ENCODE measurements around the gene ATPAF2. TPM values are rescaled to one million over a fixed set of nuclear protein-coding genes. Genes with fewer than 3 reads are reported as not detected.
A peak's percentile ranks its signal among the peaks of the same experiment; 100 is the strongest.

The ATPAF2 gene
- polyA plus RNA-seq, 2 of the 4 experiments (the other 2 are of a cell fraction) = 20.0 to 21.4 TPM

GRCh38 chr17:18035704-18036103 is 3.3 kb downstream of the ATPAF2 start:
- no peak for DNase-seq (ENCODE audit: low read depth in 1 of 2, low spot score in 1 of 2)
- TF ChIP-seq TP53 (CRISPR knock-in tag; IDR thresholded peaks at IDR 0.05) (no peak), GATA3 (IDR thresholded peaks at IDR 0.05; ENCODE audit: borderline replicate concordance) (no peak), EP300 (IDR thresholded peaks at IDR 0.05) (no peak), FOXS1 (CRISPR knock-in tag; IDR thresholded peaks at IDR 0.05) (no peak), ELK1 (IDR thresholded peaks at IDR 0.05; ENCODE audit: low read depth, low read length) (no peak), RAD21 (conservative IDR thresholded peaks at IDR 0.05 in 1 of 2, IDR thresholded peaks at IDR 0.05 in 1 of 2) (no peak), FOSB (CRISPR knock-in tag; IDR thresholded peaks at IDR 0.05) (no peak), CBX8 (IDR thresholded peaks at IDR 0.05) (no peak), PHF8 (IDR thresholded peaks at IDR 0.05; ENCODE audit: borderline replicate concordance, low read depth) (no peak), HEYL (CRISPR knock-in tag; IDR thresholded peaks at IDR 0.05) (no peak), HOXA7 (CRISPR knock-in tag; IDR thresholded peaks at IDR 0.05) (no peak), NPAS2 (CRISPR knock-in tag; IDR thresholded peaks at IDR 0.05; ENCODE audit: borderline replicate concordance) (no peak), CBX2 (IDR thresholded peaks at IDR 0.05; ENCODE audit: borderline replicate concordance, low read depth) (no peak)
- POLR2A ChIA-PET = no interaction called here
- 81% methylated on average over 2 of the region's 2 CpGs for WGBS (ENCODE audit: missing lambda C conversion rate)
- no peak for FAIRE-seq
- CTCF ChIA-PET = interaction anchor here (0.7 to 8.3 kb wide), 13 partner anchors 11 to 223 kb away, joined by 3 to 214 read pairs (median 13); no protein-coding TSS in a partner anchor
- Histone ChIP-seq H3K4me1 (peaks cover 16% of the 10 kb centered on the region), H3K27ac (no peak overlapping the region), H3K4me3 (no peak overlapping the region), H3K9me3 (no peaks in the 10 kb centered on the region), H3K4me2 (no peak overlapping the region)
- ATAC-seq = no peak

GRCh38 chr17:18033442-18034099 is 5.4 kb downstream of the ATPAF2 start:
- Histone ChIP-seq H3K4me1 (peaks cover 10% of the 10 kb centered on the region; the same call in 2 of the 3 replicates), H3K9me3 (no peaks in the 10 kb centered on the region), H3K4me3 (no peak overlapping the region), H3K27ac (peak overlapping the region in 1 of 2 experiments; percentile 27; a peak in 1 of 6 replicates), H3K4me2 (no peak overlapping the region)
- 22% methylated on average over 5 of the region's 5 CpGs for WGBS (ENCODE audit: missing lambda C conversion rate)
- CTCF ChIA-PET = interaction anchor here (0.6 to 8.3 kb wide), 76 partner anchors 8 to 697 kb away, joined by 3 to 214 read pairs (median 5); partner anchors contain the start of genes DRC3, RAI1 and TOM1L2
- POLR2A ChIA-PET = interaction anchor here (0.6 to 1.4 kb wide), 4 partner anchors 11 to 114 kb away, joined by 3 to 4 read pairs (median 3); no protein-coding TSS in a partner anchor
- DNase-seq (ENCODE audit: low read depth in 1 of 2, low spot score in 1 of 2) = peak; percentile 86 to 89
- no peak for TF ChIP-seq FOSB (CRISPR knock-in tag; IDR thresholded peaks at IDR 0.05)
- no peak for TF ChIP-seq RCOR1 (IDR thresholded peaks at IDR 0.05; ENCODE audit: low read depth, low read length)
- TF ChIP-seq RAD21 (conservative IDR thresholded peaks at IDR 0.05 in 1 of 2, IDR thresholded peaks at IDR 0.05 in 1 of 2) = peak; percentile 96 to 98
- TF ChIP-seq SMC3 (IDR thresholded peaks at IDR 0.05) = peak; percentile 95
- TF ChIP-seq CTCF (IDR thresholded peaks at IDR 0.05) = peak; percentile 93
- peak; percentile 96 to 97 for ATAC-seq
- no peak for FAIRE-seq

- CTCF ChIA-PET = interaction anchor here (1.1 to 8.3 kb wide), 12 partner anchors 17 to 354 kb away, joined by 5 to 214 read pairs (median 18); partner anchors contain the start of genes DRC3 and TOM1L2
- no peaks in the 10 kb centered on the region for H3K9me3 ChIP-seq
- 90% methylated on average over 2 of the region's 2 CpGs for WGBS (ENCODE audit: missing lambda C conversion rate)
- FAIRE-seq (no peak), DNase-seq (ENCODE audit: low read depth in 1 of 2, low spot score in 1 of 2) (no peak), ATAC-seq (no peak)
- TF ChIP-seq ELK1 (IDR thresholded peaks at IDR 0.05; ENCODE audit: low read depth, low read length) = no peak
- no peak for TF ChIP-seq EHF (CRISPR knock-in tag; IDR thresholded peaks at IDR 0.05)
- H3K4me3 ChIP-seq = no peak overlapping the region
- H3K4me2 ChIP-seq = no peak overlapping the region
- no peak overlapping the region for H3K27ac ChIP-seq
- H3K4me1 ChIP-seq = no peaks in the 10 kb centered on the region
- POLR2A ChIA-PET = no interaction called here
Observed at GRCh38 chr17:18031955-18032354, 7.0 kb downstream of the ATPAF2 start.
